HCT116 (cell line): ENCODE results near the gene BPIFA1. TPM values are rescaled to one million over a fixed set of nuclear protein-coding genes. Genes with fewer than 3 reads are reported as not detected.
A peak's percentile ranks its signal among the peaks of the same experiment; 100 is the strongest.

Experiments used
- ATAC-seq: fragments of 200-7000 bp; cut with Tn5 transposase; 2 replicates; pipeline ENCODE4 v1.9.1; 2020; ENCODE audit warnings: mild to moderate bottlenecking, moderate library complexity
- BruUV-seq: library from RNA; stranded (reverse); fragments of 400-500 nt; replicated peaks from 2 replicates; lab custom pipeline; 2021; lab: Mats Ljungman, UMichigan
- CTCF ChIA-PET: fragments of 300-600 bp; sonication (Branson Sonifier 250); formaldehyde crosslinking; loops from one replicate; lab custom pipeline; 2021; ENCODE audit warnings: antibody characterized with exemption; lab: Charles Lee
- POLR2A ChIA-PET: fragments of 300-600, 350-600 bp; sonication (Branson Sonifier 250); formaldehyde crosslinking; loops from one replicate; lab custom pipeline; 2021; ENCODE audit warnings: antibody characterized with exemption; lab: Charles Lee
- RAD21 ChIA-PET, 2 experiments: fragments of 300-600 bp; sonication (Branson Sonifier 250); formaldehyde crosslinking; loops; one replicate each; lab custom pipeline; 2023; ENCODE audit warnings: low total read pairs in 2 of 2; ENCODE audit not compliant: uncharacterized antibody in 2 of 2, unreplicated experiment in 2 of 2, low non-redundant PET in 1 of 2; lab: Charles Lee
- DNase-seq: peaks from one replicate; pipeline ENCODE4 v3.0.0-alpha.2; 2010; ENCODE audit warnings: low read depth, low spot score
- H2AFZ ChIP-seq: fragments of 200-600 bp; shearing (Covaris generic), sonication (generic); 2 replicates; pipeline ENCODE4 v1.6.1; 2017; ENCODE audit warnings: low read depth, mixed run types, mixed read lengths, antibody characterized with exemption, low read length; ENCODE audit not compliant: poor library complexity, severe bottlenecking
- H3K27ac ChIP-seq: 2 replicates; pipeline ENCODE4 v1.5.1; 2012; ENCODE audit warnings: low read depth, low read length
- H3K27me3 ChIP-seq: fragments of 200-600 bp; sonication (generic); 2 replicates; pipeline ENCODE4 v1.6.1; 2016; ENCODE audit warnings: mixed run types, low read length, mixed read lengths; ENCODE audit not compliant: insufficient read depth
- H3K36me3 ChIP-seq, 2 experiments: fragments of 200-500 bp in 1 of 2; fragments of 200-600 bp in 1 of 2; sonication (Bioruptor generic) in 1 of 2; sonication (generic) in 1 of 2; 2 replicates each; pipeline versions ENCODE4 v1.5.1 to v1.6.1; 2014 to 2016; ENCODE audit warnings: low read length in 2 of 2, inconsistent platforms in 1 of 2, mixed read lengths in 1 of 2, mixed run types in 1 of 2; ENCODE audit not compliant: insufficient read depth in 2 of 2, control insufficient read depth in 1 of 2
- H3K4me1 ChIP-seq, 2 experiments: fragments of 200-600 bp in 1 of 2; sonication (generic) in 1 of 2; 2 replicates each; pipeline versions ENCODE4 v1.5.1 to v1.6.1; 2012 to 2017; ENCODE audit warnings: low read length in 2 of 2, inconsistent platforms in 1 of 2, mild to moderate bottlenecking in 1 of 2, mixed read lengths in 1 of 2, mixed run types in 1 of 2, moderate library complexity in 1 of 2; ENCODE audit not compliant: insufficient read depth in 2 of 2, control insufficient read depth in 1 of 2
- H3K4me2 ChIP-seq: fragments of 200-600 bp; sonication (generic); 2 replicates; pipeline ENCODE4 v1.6.1; 2017; ENCODE audit warnings: mixed run types, low read length, mixed read lengths
- H3K4me3 ChIP-seq, 2 experiments: fragments of 200-600 bp in 1 of 2; sonication (generic) in 1 of 2; replicated peaks in 1 of 2; 2 replicates each; pipeline ENCODE4 v1.5.1; 2011 to 2016; ENCODE audit warnings: low read length in 2 of 2, control low read depth in 1 of 2, low read depth in 1 of 2, mild to moderate bottlenecking in 1 of 2, mixed read lengths in 1 of 2, mixed run types in 1 of 2
- H3K79me2 ChIP-seq: fragments of 200-600 bp; sonication (generic); 2 replicates; pipeline ENCODE4 v1.6.1; 2017; ENCODE audit warnings: mild to moderate bottlenecking, mixed run types, low read length, moderate library complexity, mixed read lengths; ENCODE audit not compliant: insufficient read depth
- H3K9ac ChIP-seq: fragments of 200-600 bp; sonication (generic); 2 replicates; pipeline ENCODE4 v1.6.1; 2016; ENCODE audit warnings: low read length, mixed read lengths
- H3K9me2 ChIP-seq: fragments of 200-600 bp; sonication (generic), shearing (Covaris generic); 2 replicates; pipeline ENCODE4 v1.6.1; 2017; ENCODE audit warnings: mixed run types, mild to moderate bottlenecking, moderate library complexity; ENCODE audit not compliant: insufficient read depth
- H3K9me3 ChIP-seq, 2 experiments: fragments of 200-500 bp in 1 of 2; fragments of 200-600 bp in 1 of 2; sonication (Bioruptor generic) in 1 of 2; sonication (generic) in 1 of 2; 2 replicates each; pipeline ENCODE4 v1.6.1; 2014 to 2017; ENCODE audit warnings: low read length in 2 of 2, mixed read lengths in 2 of 2, inconsistent platforms in 1 of 2, low read depth in 1 of 2, mild to moderate bottlenecking in 1 of 2, mixed run types in 1 of 2, moderate library complexity in 1 of 2; ENCODE audit not compliant: control insufficient read depth in 1 of 2, insufficient read depth in 1 of 2
- H4K20me1 ChIP-seq: fragments of 200-600 bp; sonication (generic), shearing (Covaris generic); 2 replicates; pipeline ENCODE4 v1.6.1; 2017; ENCODE audit warnings: mixed run types, mild to moderate bottlenecking, moderate library complexity; ENCODE audit not compliant: insufficient read depth
- ATF3 ChIP-seq: IDR thresholded peaks from 2 replicates; pipeline ENCODE4 v1.6.1; 2012
- CBX3 ChIP-seq: IDR thresholded peaks from 2 replicates; pipeline ENCODE4 v1.6.1; 2012; ENCODE audit warnings: low read depth
- CEBPB ChIP-seq: IDR thresholded peaks from 2 replicates; pipeline ENCODE4 v1.6.1; 2012; ENCODE audit warnings: low read depth
- CTCF ChIP-seq, 3 experiments: fragments of 200-600 bp in 1 of 3; sonication (generic) in 1 of 3; IDR thresholded peaks in 2 of 3; conservative IDR thresholded peaks in 1 of 3; 2 replicates each; pipeline ENCODE4 v1.5.1; 2012 to 2017; ENCODE audit warnings: low read depth in 2 of 3, low read length in 2 of 3, antibody characterized with exemption in 1 of 3, borderline replicate concordance in 1 of 3, control low read depth in 1 of 3, mild to moderate bottlenecking in 1 of 3, mixed read lengths in 1 of 3, mixed run types in 1 of 3, moderate library complexity in 1 of 3; ENCODE audit not compliant: insufficient read depth in 1 of 3
- ELF1 ChIP-seq: IDR thresholded peaks from 2 replicates; pipeline ENCODE4 v1.6.1; 2012; ENCODE audit warnings: low read depth, borderline replicate concordance
- EZH2 ChIP-seq: fragments of 200-600 bp; sonication (generic); IDR thresholded peaks from 2 replicates; pipeline ENCODE4 v1.6.1; 2017; ENCODE audit warnings: antibody characterized with exemption, mixed run types
- EZH2phosphoT487 ChIP-seq: fragments of 200-600 bp; IDR thresholded peaks from 2 replicates; pipeline ENCODE4 v1.6.1; 2018; ENCODE audit warnings: antibody characterized with exemption, borderline replicate concordance
- JUND ChIP-seq: IDR thresholded peaks from 2 replicates; pipeline ENCODE4 v1.6.1; 2012
- POLR2A ChIP-seq: IDR thresholded peaks from 2 replicates; pipeline ENCODE4 v1.7.0; 2011; ENCODE audit warnings: borderline replicate concordance; ENCODE audit not compliant: insufficient read depth, insufficient read length; ENCODE audit errors: extremely low read depth
- RAD21 ChIP-seq: IDR thresholded peaks from 2 replicates; pipeline ENCODE4 v1.6.1; 2012; ENCODE audit warnings: low read depth, mild to moderate bottlenecking
- REST ChIP-seq: IDR thresholded peaks from 2 replicates; pipeline ENCODE4 v1.6.1; 2012; ENCODE audit warnings: low read depth
- SP1 ChIP-seq: IDR thresholded peaks from 2 replicates; pipeline ENCODE4 v1.6.1; 2012; ENCODE audit warnings: low read depth
- TCF7L2 ChIP-seq: IDR thresholded peaks from 2 replicates; pipeline ENCODE4 v1.7.0; 2011; ENCODE audit warnings: borderline replicate concordance, inconsistent platforms; ENCODE audit not compliant: insufficient read depth, insufficient read length; ENCODE audit errors: extremely low read depth
- YY1 ChIP-seq: IDR thresholded peaks from 2 replicates; pipeline ENCODE4 v1.6.1; 2011; ENCODE audit warnings: low read length, low read depth, moderate library complexity, mild to moderate bottlenecking; ENCODE audit not compliant: insufficient replicate concordance; ENCODE audit errors: extremely low read depth
- ZFX ChIP-seq: fragments of 450-650 bp; IDR thresholded peaks from 2 replicates; pipeline ENCODE4 v1.6.1; 2017
- intact Hi-C: fragments of 100-400 bp; cut with micrococcal nuclease; formaldehyde crosslinking; loops from 2 replicates; pipeline ENCODE4 v1.10.0; 2022
- total RNA-seq: library from RNA; stranded (reverse); gene quantifications from one replicate; pipeline ENCODE4 v1.2.1, GENCODE V29; 2021; ENCODE audit not compliant: unreplicated experiment

Gene BPIFA1
- total RNA-seq, 1 experiment from 2014 or later: not detected

GRCh38 chr20:33280000-33280680 is 44.3 kb downstream of the BPIFA1 start:
- Histone ChIP-seq H3K4me3 (no peak overlapping the region), H3K4me2 (no peak overlapping the region), H3K27ac (no peak overlapping the region), H3K9me2 (no peaks in the 10 kb centered on the region), H3K79me2 (no peaks in the 10 kb centered on the region), H2AFZ (no peak overlapping the region), H3K9me3 (no peaks in the 10 kb centered on the region), H3K27me3 (0 out of 2 replicates have a peak, but pooled peaks cover 7% of the 10 kb centered on the region), H3K36me3 (no peaks in the 10 kb centered on the region), H4K20me1 (no peaks in the 10 kb centered on the region), H3K4me1 (peaks cover 8 to 11% of the 10 kb centered on the region in 2 experiments; a peak in 3 of 4 replicates), H3K9ac (no peak overlapping the region)
- intact Hi-C loops: no loop called here
- TF ChIP-seq TCF7L2 (peak; percentile 25), ZFX (no peak)
- ATAC-seq (no peak), DNase-seq (no peak)
- BruUV-seq: no TSS peak
- POLR2A ChIA-PET: no interaction called here
- RAD21 ChIA-PET: no interaction called here
- CTCF ChIA-PET: no interaction called here

GRCh38 chr20:33280775-33281174 is 45.0 kb downstream of the BPIFA1 start:
- H3K79me2 ChIP-seq: no peaks in the 10 kb centered on the region
- H4K20me1 ChIP-seq: no peaks in the 10 kb centered on the region
- H3K4me2 ChIP-seq: no peak overlapping the region
- DNase-seq (no peak), ATAC-seq (no peak)
- no peaks in the 10 kb centered on the region for H3K36me3 ChIP-seq
- POLR2A ChIA-PET: no interaction called here
- intact Hi-C loops: no loop called here
- no peak overlapping the region for H3K27ac ChIP-seq
- BruUV-seq: no TSS peak
- H3K27me3 ChIP-seq: peaks cover 7% of the 10 kb centered on the region; the same call in 1 of the 2 replicates
- CTCF ChIA-PET: no interaction called here
- H3K9ac ChIP-seq: no peak overlapping the region
- no peaks in the 10 kb centered on the region for H3K9me2 ChIP-seq
- H2AFZ ChIP-seq: no peak overlapping the region
- peaks cover 8 to 11% of the 10 kb centered on the region in 2 experiments; a peak in 3 of 4 replicates for H3K4me1 ChIP-seq
- RAD21 ChIA-PET: no interaction called here
- no peaks in the 10 kb centered on the region for H3K9me3 ChIP-seq
- no peak overlapping the region for H3K4me3 ChIP-seq
- TF ChIP-seq ZFX (no peak), SP1 (no peak), REST (no peak), RAD21 (no peak), CBX3 (no peak), ATF3 (no peak), EZH2phosphoT487 (no peak), TCF7L2 (no peak), CEBPB (no peak), JUND (no peak), YY1 (no peak), EZH2 (no peak), POLR2A (no peak), ELF1 (no peak), CTCF (IDR thresholded peaks at IDR 0.05 in 2 of 3, conservative IDR thresholded peaks at IDR 0.05 in 1 of 3; ENCODE audit: borderline replicate concordance in 1 of 3, insufficient read depth in 1 of 3, low read depth in 2 of 3, low read length in 2 of 3) (no peak)
